Ovary (tissue), 9 donors: ENCODE data around the gene TCEAL1. TPM values are rescaled to one million over a fixed set of nuclear protein-coding genes. Genes with fewer than 3 reads are reported as not detected.
"Not testable (repeated sequence)": the region's sequence is repeated elsewhere in the genome, so short reads cannot be mapped to it uniquely, and the experiment has no call there.

Experiments
- DNase-seq, 5 donors: peaks; one replicate each; pipeline ENCODE4 v3.0.0-alpha.2; 2019 to 2020
- H3K27ac ChIP-seq, 2 donors: fragments of 200-600 bp; one replicate each; pipeline versions ENCODE4 v1.5.1 to v1.8.0; 2019 to 2022
- H3K27me3 ChIP-seq: fragments of 200-600 bp; one replicate; pipeline ENCODE4 v1.8.0; 2022
- H3K36me3 ChIP-seq: fragments of 200-600 bp; sonication (generic); one replicate; pipeline ENCODE4 v1.5.1; 2019
- H3K4me1 ChIP-seq: one replicate; pipeline ENCODE4 v1.8.1; 2013; ENCODE audit warnings: mild to moderate bottlenecking, moderate library complexity; ENCODE audit not compliant: insufficient read depth
- H3K4me3 ChIP-seq: fragments of 200-600 bp; sonication (generic); one replicate; pipeline ENCODE4 v1.5.1; 2017
- H3K9me3 ChIP-seq, 2 donors: fragments of 200-600 bp in 1 of 2; sonication (generic) in 1 of 2; one replicate each; pipeline versions ENCODE4 v1.5.1 to v1.8.1; 2013 to 2019; ENCODE audit warnings: mild to moderate bottlenecking in 1 of 2, moderate library complexity in 1 of 2
- CTCF ChIP-seq, 3 donors: fragments of 450-650 bp in 2 of 3; fragments of 200-600 bp in 1 of 3; IDR thresholded peaks; one replicate each; pipeline versions ENCODE4 v1.5.1 to v1.8.0; 2016 to 2022; ENCODE audit warnings: antibody characterized with exemption in 3 of 3, mild to moderate bottlenecking in 1 of 3
- EP300 ChIP-seq: sonication (generic); formaldehyde crosslinking; IDR thresholded peaks from one replicate; pipeline ENCODE4 v1.6.1; 2017; ENCODE audit warnings: antibody characterized with exemption
- POLR2A ChIP-seq: fragments of 450-650 bp; IDR thresholded peaks from one replicate; pipeline ENCODE4 v1.6.1; 2017; ENCODE audit warnings: antibody characterized with exemption, mild to moderate bottlenecking, moderate library complexity
- WGBS, 3 donors: extraction: QIAGEN DNeasy Blood & Tissue Kit in 1 of 3; methylation state at CpG; one replicate each; pipeline versions ENCODE4 v1.1.5 to v1.1.7; 2013 to 2017; 5-methylcytosine and 5-hydroxymethylcytosine counted together
- intact Hi-C, 4 donors: fragments of 100-400 bp; cut with DNase I; formaldehyde crosslinking; loops; one replicate each; pipeline versions ENCODE4 v1.11.0 to v1.15.1; 2022 to 2023
- polyA plus RNA-seq, 2 donors: library from polyadenylated mRNA; stranded (reverse); fragments of 200-250 nt in 1 of 2; fragments of 350-450 nt in 1 of 2; fragmentation: Illumina TruSeq in 1 of 2; extraction: RNeasy Lipid Tissue Mini Kit (QIAGEN cat#74804) in 1 of 2; gene quantifications; one replicate each; pipeline ENCODE4 v1.2.3, GENCODE V29; 2013 to 2014
- total RNA-seq, 7 donors: library from RNA; depleted of rRNA in 2 of 7; stranded (reverse); fragments of >200 nt in 2 of 7; fragmentation: NEBNext Ultra II Directional in 3 of 7; extraction: Animal tissue kit (Norgen Biotek cat#: 25700) in 3 of 7; gene quantifications; one replicate each; pipeline versions ENCODE4 v1.1.0 to v1.2.4, GENCODE V29; 2016 to 2023
- donor health status: DM: no; HTN: no; CAD: no; lungs with moderate emphysema.
- donor health status: DM: no; HTN: no; CAD: no.
- donor health status: Bipolar disorder and iron deficiency.
- donor health status: DM: yes; HTN: yes; CAD: no.
- donor health status: DM: no; HTN: no; CAD: no.
- donor health status: DM: yes; HTN: yes; CAD: no.

Gene TCEAL1
- total and polyA plus RNA-seq, 9 donors = 112 to 525 (median 234) TPM

GRCh38 chrX:103630171-103630511 lies 1.4 kb downstream of the TCEAL1 start:
- intact Hi-C loops = loop anchor here in 2 of 4 donors (10.0 kb wide), 1 partner anchor 55 kb away; the partner anchor contains the start of gene MORF4L2 (in 2 of the 2)
- TF ChIP-seq CTCF (IDR thresholded peaks at IDR 0.05) = peak in 1 of 3 donors; percentile 1
- TF ChIP-seq EP300 = no peak
- no peak for DNase-seq
- Histone ChIP-seq H3K9me3 (no peaks in the 10 kb centered on the region), H3K27ac (peak overlapping the region; percentile 92 to 94), H3K27me3 (no peaks in the 10 kb centered on the region), H3K4me3 (peak overlapping the region; percentile 59), H3K4me1 (no peaks in the 10 kb centered on the region), H3K36me3 (no peaks in the 10 kb centered on the region)
- 30 to 38% (median 34%) methylated on average over 6 of the region's 6 CpGs for WGBS, 3 donors

GRCh38 chrX:103631145-103631544 lies 2.4 kb downstream of the TCEAL1 start:
- TF ChIP-seq CTCF (IDR thresholded peaks at IDR 0.05) (no peak), POLR2A (no peak), EP300 (no peak)
- Histone ChIP-seq H3K27ac (peak overlapping the region; percentile 13 to 62), H3K4me3 (peak overlapping the region; percentile 59), H3K4me1 (no peaks in the 10 kb centered on the region), H3K9me3 (no peaks in the 10 kb centered on the region), H3K27me3 (no peaks in the 10 kb centered on the region), H3K36me3 (no peaks in the 10 kb centered on the region)
- intact Hi-C loops = loop anchor here in 2 of 4 donors (10.0 kb wide), 1 partner anchor 54 kb away; the partner anchor contains the start of gene MORF4L2 (in 2 of the 2)
- DNase-seq = peak in 4 of 5 donors; percentile 30 to 53 (median 44)
- 55 to 64% (median 63%) methylated on average over 5 of the region's 5 CpGs for WGBS, 3 donors

GRCh38 chrX:103635436-103635835 lies 6.7 kb downstream of the TCEAL1 start:
- H3K36me3 ChIP-seq = no peaks in the 10 kb centered on the region
- TF ChIP-seq POLR2A (no peak), EP300 (no peak), CTCF (IDR thresholded peaks at IDR 0.05) (no peak)
- H3K27me3 ChIP-seq = no peaks in the 10 kb centered on the region
- H3K4me1 ChIP-seq = no peaks in the 10 kb centered on the region
- no peaks in the 10 kb centered on the region for H3K9me3 ChIP-seq
- no peak for DNase-seq
- 58 to 65% (median 60%) methylated on average over 2 of the region's 2 CpGs for WGBS, 3 donors
- H3K27ac ChIP-seq = no peak overlapping the region
- H3K4me3 ChIP-seq = no peak overlapping the region
- intact Hi-C loops = loop anchor here in 2 of 4 donors (10.0 kb wide), 1 partner anchor 49 kb away; the partner anchor contains the start of gene MORF4L2 (in 2 of the 2)

GRCh38 chrX:103637604-103638338 lies 9.0 kb downstream of the TCEAL1 start:
- TF ChIP-seq EP300 (no peak), CTCF (IDR thresholded peaks at IDR 0.05) (no peak)
- no peaks in the 10 kb centered on the region for H3K9me3 ChIP-seq
- no peak overlapping the region for H3K4me3 ChIP-seq
- DNase-seq = no peak
- H3K36me3 ChIP-seq = no peaks in the 10 kb centered on the region
- intact Hi-C loops = loop anchor here in 2 of 4 donors (10.0 kb wide), 1 partner anchor 47 kb away; the partner anchor contains the start of gene MORF4L2 (in 2 of the 2)
- no peak overlapping the region for H3K27ac ChIP-seq
- WGBS, 3 donors = 67 to 78% (median 67%) methylated on average over 2 of the region's 2 CpGs
- H3K27me3 ChIP-seq = no peaks in the 10 kb centered on the region
- H3K4me1 ChIP-seq = no peaks in the 10 kb centered on the region

GRCh38 chrX:103638479-103639346 lies 9.9 kb downstream of the TCEAL1 start:
- 21 to 29% (median 29%) methylated on average over 5 to 6 of the region's 6 CpGs for WGBS, 3 donors
- H3K36me3 ChIP-seq, H3K4me3 ChIP-seq, H3K27me3 ChIP-seq, H3K27ac ChIP-seq, H3K4me1 ChIP-seq, H3K9me3 ChIP-seq: not testable (repeated sequence)
- intact Hi-C loops = loop anchor here in 2 of 4 donors (10.0 kb wide), 1 partner anchor 46 kb away; the partner anchor contains the start of gene MORF4L2 (in 2 of the 2)
- DNase-seq = peak; percentile 26 to 54 (median 40)
